Brain microvascular endothelial cell (primary cell): ENCODE measurements around the gene LRMDA.

Source experiments
- DNase-seq: peaks from one replicate; pipeline ENCODE4 v3.0.0-alpha.2; 2020
- H3K27ac ChIP-seq: fragments of 250-450 bp; sonication (Bioruptor Pico); 2 replicates; pipeline ENCODE4 v1.5.1; 2020; ENCODE audit warnings: mild to moderate bottlenecking, moderate library complexity
- H3K27me3 ChIP-seq: fragments of 250-450 bp; sonication (Bioruptor Pico); replicated peaks from 2 replicates; pipeline ENCODE4 v1.5.1; 2020; ENCODE audit warnings: mild to moderate bottlenecking
- H3K36me3 ChIP-seq: fragments of 250-450 bp; sonication (Bioruptor Pico); replicated peaks from 2 replicates; pipeline ENCODE4 v1.5.1; 2020; ENCODE audit warnings: mild to moderate bottlenecking
- H3K4me3 ChIP-seq: 2 replicates; pipeline ENCODE4 v1.5.1; 2011; ENCODE audit warnings: low read depth, mild to moderate bottlenecking, control low read depth, low read length, moderate library complexity
- CTCF ChIP-seq: IDR thresholded peaks from 2 replicates; pipeline ENCODE4 v1.5.1; 2011; ENCODE audit warnings: low read depth, mild to moderate bottlenecking, moderate library complexity, low read length, control low read depth, inconsistent platforms; ENCODE audit errors: missing control alignments
- in situ Hi-C: cut with HindIII; loops from 2 replicates; pipeline ENCODE4 v1.10.0; 2017; ENCODE audit warnings: low sequenced_read_pairs, low pct_ligation_motif_present

The LRMDA gene

GRCh38 chr10:75726522-75727483 is 295.4 kb downstream of the LRMDA start:
- in situ Hi-C loops, result no loop called here
- Histone ChIP-seq H3K36me3 (no peaks in the 10 kb centered on the region), H3K27me3 (no peaks in the 10 kb centered on the region), H3K27ac (no peak overlapping the region), H3K4me3 (no peak overlapping the region)
- TF ChIP-seq CTCF, result no peak
- no peak for DNase-seq

- DNase-seq, result no peak
- in situ Hi-C loops, result no loop called here
- Histone ChIP-seq H3K27me3 (no peaks in the 10 kb centered on the region), H3K4me3 (no peak overlapping the region), H3K36me3 (no peaks in the 10 kb centered on the region), H3K27ac (no peak overlapping the region)
- TF ChIP-seq CTCF, result no peak
Measured at GRCh38 chr10:75730847-75731246, 299.4 kb downstream of the LRMDA start.

GRCh38 chr10:75733135-75733890 is 301.9 kb downstream of the LRMDA start:
- no peak for DNase-seq
- no peak overlapping the region for H3K27ac ChIP-seq
- no peaks in the 10 kb centered on the region for H3K27me3 ChIP-seq
- no peaks in the 10 kb centered on the region for H3K36me3 ChIP-seq
- H3K4me3 ChIP-seq, result no peak overlapping the region
- in situ Hi-C loops, result no loop called here
- TF ChIP-seq CTCF, result no peak

- H3K27ac ChIP-seq, result no peak overlapping the region
- no peaks in the 10 kb centered on the region for H3K27me3 ChIP-seq
- no peak for DNase-seq
- TF ChIP-seq CTCF, result no peak
- H3K4me3 ChIP-seq, result no peak overlapping the region
- H3K36me3 ChIP-seq, result no peaks in the 10 kb centered on the region
- in situ Hi-C loops, result no loop called here
Measured at GRCh38 chr10:75736151-75736640, 304.8 kb downstream of the LRMDA start.

- in situ Hi-C loops, result no loop called here
- DNase-seq, result no peak
Measured at GRCh38 chr10:75736889-75737579, 305.6 kb downstream of the LRMDA start.

More at GRCh38 chr10:75736889-75737579, 305.6 kb downstream of the LRMDA start:
- no peak overlapping the region for H3K27ac ChIP-seq
- no peak for TF ChIP-seq CTCF
- H3K27me3 ChIP-seq, result no peaks in the 10 kb centered on the region
- H3K4me3 ChIP-seq, result no peak overlapping the region
- H3K36me3 ChIP-seq, result no peaks in the 10 kb centered on the region
